Astrocyte (in vitro differentiated cells and primary cell): ENCODE results near the gene ANKRD33B.

Experiments used
- CTCF ChIP-seq: IDR thresholded peaks from 2 replicates; pipeline ENCODE4 v1.5.1; 2011; ENCODE audit warnings: low read depth, mild to moderate bottlenecking, inconsistent platforms, low read length, moderate library complexity; ENCODE audit not compliant: insufficient read depth
- EZH2 ChIP-seq: IDR thresholded peaks from 2 replicates; pipeline ENCODE4 v1.6.1; 2012; ENCODE audit warnings: mild to moderate bottlenecking, low read length, inconsistent platforms; ENCODE audit not compliant: insufficient read depth

GRCh38 chr5:10660720-10661387 lies 97.0 kb downstream of the ANKRD33B start:
- TF ChIP-seq CTCF (no peak), EZH2 (no peak)
